Stimulated activated CD8-positive, alpha-beta memory T cell treated with anti-CD3 and anti-CD28 coated beads, Interleukin-4, amount 100 ng/mL, for 48 hours (primary cell): ENCODE data around the gene APOD.
A peak's percentile ranks its signal among the peaks of the same experiment; 100 is the strongest.

Experiments used
- DNase-seq: peaks from one replicate; pipeline ENCODE4 v3.0.0-alpha.2; 2020

The APOD gene

GRCh38 chr3:195550723-195551122, 33.0 kb downstream of the APOD start:
- peak; percentile 53 for DNase-seq

GRCh38 chr3:195549931-195550519, 33.7 kb downstream of the APOD start:
- DNase-seq = peak; percentile 82

- DNase-seq = no peak
Measured at GRCh38 chr3:195548987-195549386, 34.8 kb downstream of the APOD start.

- no peak for DNase-seq
Measured at GRCh38 chr3:195548501-195548900, 35.2 kb downstream of the APOD start.

GRCh38 chr3:195548006-195548405, 35.7 kb downstream of the APOD start:
- no peak for DNase-seq

- DNase-seq = peak; percentile 44
Measured at GRCh38 chr3:195546130-195546560, 37.6 kb downstream of the APOD start.

- DNase-seq = no peak
Measured at GRCh38 chr3:195544634-195545033, 39.1 kb downstream of the APOD start.

GRCh38 chr3:195544230-195544536, 39.6 kb downstream of the APOD start:
- no peak for DNase-seq

GRCh38 chr3:195543500-195544229, 40.1 kb downstream of the APOD start:
- peak; percentile 39 for DNase-seq

- DNase-seq = peak; percentile 94
Measured at GRCh38 chr3:195542698-195543499, 40.8 kb downstream of the APOD start, which contains the start of gene PPP1R2. Gene PPP1R2 (minus strand): TSS chr3:195543325. CDS start chr3:195543025, 300 bp downstream.

- no peak for DNase-seq
Measured at GRCh38 chr3:195542316-195542697, 41.4 kb downstream of the APOD start.

GRCh38 chr3:195540511-195540910, 43.2 kb downstream of the APOD start:
- no peak for DNase-seq

GRCh38 chr3:195540027-195540426, 43.7 kb downstream of the APOD start:
- DNase-seq = peak; percentile 59

- DNase-seq = no peak
Measured at GRCh38 chr3:195539479-195539878, 44.3 kb downstream of the APOD start.

GRCh38 chr3:195537995-195538394, 45.7 kb downstream of the APOD start:
- DNase-seq = peak; percentile 64

GRCh38 chr3:195535293-195535692, 48.4 kb downstream of the APOD start:
- DNase-seq = no peak

- DNase-seq = no peak
Measured at GRCh38 chr3:195532834-195533233, 50.9 kb downstream of the APOD start.

- no peak for DNase-seq
Measured at GRCh38 chr3:195532345-195532744, 51.4 kb downstream of the APOD start.

GRCh38 chr3:195531683-195532082, 52.1 kb downstream of the APOD start:
- DNase-seq = no peak

- no peak for DNase-seq
Measured at GRCh38 chr3:195526492-195526891, 57.2 kb downstream of the APOD start.

GRCh38 chr3:195524171-195524896, 59.4 kb downstream of the APOD start:
- peak; percentile 44 for DNase-seq

GRCh38 chr3:195522254-195523023, 61.3 kb downstream of the APOD start:
- DNase-seq = no peak
